Measurements from ENCODE around the gene QARS1.
A peak's percentile ranks its signal among the peaks of the same experiment; 100 is the strongest.

QARS1 gene

DNA sequence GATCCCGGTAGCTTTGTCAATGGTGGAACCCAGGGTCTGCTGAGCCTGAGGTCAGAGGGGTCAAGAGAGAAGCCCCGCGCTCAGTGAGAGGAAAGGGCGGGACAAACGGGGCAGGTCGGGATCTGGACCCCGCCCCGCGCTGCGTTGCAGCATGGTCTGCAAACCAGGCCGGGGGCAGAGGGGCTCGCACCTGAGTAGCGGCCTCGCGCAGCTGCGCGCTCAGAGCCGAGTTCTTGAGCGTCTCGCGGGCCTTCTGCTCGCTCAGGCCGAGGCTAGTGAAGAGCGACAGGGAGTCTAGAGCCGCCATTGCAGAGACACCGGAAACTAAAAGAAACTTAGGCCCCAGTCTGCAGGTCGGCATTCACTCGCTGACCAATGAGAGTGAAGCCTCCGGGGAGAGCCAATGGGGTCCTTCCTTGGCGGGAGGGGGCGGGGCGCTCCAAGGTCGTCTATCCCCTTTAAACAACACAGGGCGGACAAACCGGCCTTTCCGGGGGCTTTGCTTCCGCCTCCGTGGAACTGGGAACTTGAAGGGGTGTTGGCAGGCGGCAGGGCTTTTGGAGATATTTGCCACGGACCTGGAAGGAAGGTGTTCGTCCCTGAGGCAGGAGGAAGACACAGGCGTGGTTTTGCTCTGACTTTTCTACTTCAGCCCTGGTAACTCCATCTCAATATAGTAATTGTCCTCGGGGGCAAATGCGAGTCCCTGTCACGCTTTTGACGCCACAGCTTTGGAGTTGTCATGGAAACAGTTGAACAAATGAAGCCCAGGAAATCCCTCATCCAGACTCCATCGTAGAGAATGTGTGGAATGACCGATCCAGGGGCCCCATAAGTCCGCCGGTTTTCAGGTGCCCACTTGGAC lies at the start of gene QARS1:
TSS of gene QARS1 (minus strand) at position 331 of the 865 bp plus-strand sequence. CDS start at position 307, 24 bp downstream.
- TF ChIP-seq JUND (IDR thresholded peaks at IDR 0.05; ENCODE audit: low read depth) = no peak; the same call in 1 of the 2 replicates
- in situ Hi-C loops (cut with HindIII; ENCODE audit: low pct_unique_long_range_greater_than_20kb, low sequenced_read_pairs) = no loop called here
- DNase-seq (ENCODE audit: low read depth in 1 of 2, low spot score in 1 of 2) = peak; percentile 92 to 96

DNA sequence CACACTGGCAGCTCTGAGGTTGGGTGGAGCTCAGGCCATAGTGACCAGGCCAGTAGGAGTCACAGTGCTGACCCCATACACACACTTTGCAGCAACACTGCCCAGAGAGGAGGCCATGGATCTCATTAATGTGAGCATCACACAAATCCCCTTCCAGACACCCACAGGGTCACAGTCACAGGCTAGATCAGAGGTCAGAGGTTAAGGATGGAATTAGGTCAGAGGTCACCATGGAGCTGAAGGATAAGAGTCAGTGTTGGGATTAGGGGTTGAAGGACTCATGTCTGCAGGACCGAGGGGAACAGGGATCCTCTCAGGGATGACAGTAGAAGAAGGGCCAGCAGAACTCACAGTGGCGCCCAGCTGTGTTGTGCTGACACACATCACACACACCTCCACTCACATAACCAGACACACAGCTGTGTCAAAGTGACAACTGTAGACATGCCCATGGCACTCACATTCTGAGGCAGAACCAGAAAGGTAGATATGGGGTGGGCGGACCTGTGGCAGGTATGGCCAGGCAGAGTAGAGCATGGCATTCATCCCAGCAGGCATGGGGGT lies 48.9 kb upstream of the QARS1 start:
- no peak for TF ChIP-seq JUND (IDR thresholded peaks at IDR 0.05; ENCODE audit: low read depth)

DNA sequence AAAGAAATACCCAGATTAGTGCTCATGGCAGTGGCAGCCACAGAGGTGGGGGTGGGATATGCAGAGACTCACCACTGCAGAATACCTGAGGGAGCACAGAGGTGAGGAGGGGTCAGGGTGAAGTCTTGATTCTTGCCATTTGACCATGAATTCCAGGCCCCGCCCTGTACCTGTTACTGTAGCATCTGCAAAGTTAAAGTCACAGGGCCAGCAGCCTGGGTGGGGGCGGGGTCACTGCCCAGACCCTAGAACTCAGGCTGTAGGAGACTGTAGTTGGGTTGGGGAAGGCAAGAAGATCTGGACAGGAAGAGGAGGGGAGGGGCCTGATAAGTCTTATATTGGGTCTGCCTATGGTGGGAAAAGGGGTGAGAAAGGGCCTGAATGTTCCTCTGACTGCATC lies 47.1 kb upstream of the QARS1 start:
- in situ Hi-C loops (cut with HindIII; ENCODE audit: low pct_unique_long_range_greater_than_20kb, low sequenced_read_pairs) = no loop called here
- no peak for DNase-seq (ENCODE audit: low read depth in 1 of 2, low spot score in 1 of 2)
- no peak for TF ChIP-seq JUND (IDR thresholded peaks at IDR 0.05; ENCODE audit: low read depth)

More for the DNA sequence above, 48.9 kb upstream of the QARS1 start:
- in situ Hi-C loops (cut with HindIII; ENCODE audit: low pct_unique_long_range_greater_than_20kb, low sequenced_read_pairs) = no loop called here
- DNase-seq (ENCODE audit: low read depth in 1 of 2, low spot score in 1 of 2) = no peak

DNA sequence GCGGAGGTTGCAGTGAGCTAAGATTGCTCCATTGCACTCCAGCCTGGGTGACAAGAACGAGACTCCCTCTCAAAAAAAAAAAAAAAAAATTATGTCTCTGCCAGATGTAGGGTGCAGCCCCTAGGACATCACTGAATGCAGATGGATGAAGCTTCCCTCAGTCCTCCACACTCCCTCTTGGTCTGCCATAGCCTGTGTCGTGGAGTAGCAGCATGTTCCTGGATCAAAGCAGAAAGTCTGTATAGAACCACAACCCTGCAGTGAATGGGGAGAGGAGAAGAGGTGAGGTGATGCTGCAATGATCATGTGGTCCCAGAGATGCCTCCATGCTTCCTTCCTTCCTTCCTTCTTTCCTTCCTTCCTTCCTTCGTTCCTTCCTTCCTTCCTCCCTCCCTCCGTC lies 43.6 kb upstream of the QARS1 start:
- no peak for DNase-seq (ENCODE audit: low read depth in 1 of 2, low spot score in 1 of 2)
- in situ Hi-C loops (cut with HindIII; ENCODE audit: low pct_unique_long_range_greater_than_20kb, low sequenced_read_pairs) = no loop called here
- no peak for TF ChIP-seq JUND (IDR thresholded peaks at IDR 0.05; ENCODE audit: low read depth)

DNA sequence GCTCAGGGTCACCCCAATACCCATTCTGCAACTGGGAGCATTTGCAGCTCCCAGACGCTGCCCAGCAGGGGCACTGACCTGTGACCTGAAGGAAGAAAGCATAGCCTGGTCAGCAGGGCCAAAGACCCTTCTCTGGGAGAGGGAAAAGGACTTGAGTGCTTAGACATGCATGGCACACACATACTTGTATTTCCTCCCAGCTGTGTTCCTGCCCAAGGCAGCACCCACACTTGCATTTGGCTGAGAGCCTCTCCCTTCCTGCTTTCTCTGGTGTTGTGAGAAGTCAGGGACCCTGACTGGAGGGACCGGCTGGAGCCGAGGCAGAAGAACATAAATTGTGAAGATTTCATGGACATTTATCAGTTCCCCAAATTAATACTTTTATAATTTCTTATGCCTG lies 35.5 kb upstream of the QARS1 start:
- no peak for DNase-seq (ENCODE audit: low read depth in 1 of 2, low spot score in 1 of 2)
- no peak for TF ChIP-seq JUND (IDR thresholded peaks at IDR 0.05; ENCODE audit: low read depth)
- in situ Hi-C loops (cut with HindIII; ENCODE audit: low pct_unique_long_range_greater_than_20kb, low sequenced_read_pairs) = no loop called here

DNA sequence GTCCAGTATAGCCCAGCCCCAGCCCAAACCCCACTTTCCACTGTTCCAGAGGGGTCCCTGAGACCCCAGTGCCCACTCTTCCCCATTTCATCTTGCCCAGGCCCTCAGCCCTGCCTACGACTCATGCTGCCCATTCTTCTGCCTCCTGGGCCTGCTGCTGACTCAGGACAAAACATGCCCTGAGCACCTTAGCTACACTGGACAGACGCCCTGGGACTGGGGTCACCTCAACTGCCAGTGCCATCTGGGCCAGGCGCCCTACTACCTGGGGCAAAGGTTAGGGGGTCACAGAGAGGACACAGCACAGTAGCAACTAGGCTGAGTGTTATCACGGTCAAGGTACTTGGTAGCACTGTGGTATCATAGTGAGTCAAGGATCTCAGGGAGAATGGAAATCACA lies 30.9 kb upstream of the QARS1 start:
- in situ Hi-C loops (cut with HindIII; ENCODE audit: low pct_unique_long_range_greater_than_20kb, low sequenced_read_pairs) = no loop called here
- DNase-seq (ENCODE audit: low read depth in 1 of 2, low spot score in 1 of 2) = no peak
- no peak for TF ChIP-seq JUND (IDR thresholded peaks at IDR 0.05; ENCODE audit: low read depth)

DNA sequence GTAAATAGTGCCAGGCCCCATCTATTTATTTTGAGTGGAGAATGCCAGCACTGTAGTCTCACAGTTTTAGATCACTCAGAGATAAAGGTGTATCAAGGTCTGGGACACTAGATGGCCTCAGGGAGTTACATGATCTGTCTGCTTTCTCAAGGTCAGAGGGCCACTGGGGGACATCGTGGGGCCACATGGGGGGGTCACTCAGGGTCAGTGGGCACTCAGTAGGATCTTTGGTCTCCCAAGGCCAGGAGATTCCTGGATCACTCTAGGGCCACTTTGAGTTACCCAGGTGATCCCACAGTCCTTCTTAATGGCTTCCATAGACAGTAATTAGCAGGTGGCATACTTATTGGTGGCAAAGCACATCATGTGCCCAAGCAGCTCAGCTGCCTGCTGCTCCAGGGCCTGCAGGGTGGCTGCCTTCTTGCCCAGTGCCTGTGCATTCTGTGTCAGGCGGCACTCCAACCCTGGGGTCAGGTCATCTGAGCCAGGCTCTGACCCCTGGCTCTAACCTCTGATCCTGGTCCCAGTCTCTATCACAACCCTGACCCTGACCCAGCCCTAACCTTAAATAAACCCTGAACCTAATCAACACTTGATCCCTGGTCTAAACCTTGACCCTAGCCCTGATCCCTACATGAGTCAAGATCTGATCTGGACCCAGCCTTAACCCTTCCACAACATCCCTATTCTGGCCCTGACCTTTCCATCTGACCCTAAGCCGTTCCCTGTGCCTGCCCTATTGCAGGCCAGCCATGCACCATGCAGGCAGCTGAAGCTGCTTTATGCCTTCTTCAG lies 30.1 kb upstream of the QARS1 start:
- in situ Hi-C loops (cut with HindIII; ENCODE audit: low pct_unique_long_range_greater_than_20kb, low sequenced_read_pairs) = no loop called here
- no peak for TF ChIP-seq JUND (IDR thresholded peaks at IDR 0.05; ENCODE audit: low read depth)
- DNase-seq (ENCODE audit: low read depth in 1 of 2, low spot score in 1 of 2) = no peak

DNA sequence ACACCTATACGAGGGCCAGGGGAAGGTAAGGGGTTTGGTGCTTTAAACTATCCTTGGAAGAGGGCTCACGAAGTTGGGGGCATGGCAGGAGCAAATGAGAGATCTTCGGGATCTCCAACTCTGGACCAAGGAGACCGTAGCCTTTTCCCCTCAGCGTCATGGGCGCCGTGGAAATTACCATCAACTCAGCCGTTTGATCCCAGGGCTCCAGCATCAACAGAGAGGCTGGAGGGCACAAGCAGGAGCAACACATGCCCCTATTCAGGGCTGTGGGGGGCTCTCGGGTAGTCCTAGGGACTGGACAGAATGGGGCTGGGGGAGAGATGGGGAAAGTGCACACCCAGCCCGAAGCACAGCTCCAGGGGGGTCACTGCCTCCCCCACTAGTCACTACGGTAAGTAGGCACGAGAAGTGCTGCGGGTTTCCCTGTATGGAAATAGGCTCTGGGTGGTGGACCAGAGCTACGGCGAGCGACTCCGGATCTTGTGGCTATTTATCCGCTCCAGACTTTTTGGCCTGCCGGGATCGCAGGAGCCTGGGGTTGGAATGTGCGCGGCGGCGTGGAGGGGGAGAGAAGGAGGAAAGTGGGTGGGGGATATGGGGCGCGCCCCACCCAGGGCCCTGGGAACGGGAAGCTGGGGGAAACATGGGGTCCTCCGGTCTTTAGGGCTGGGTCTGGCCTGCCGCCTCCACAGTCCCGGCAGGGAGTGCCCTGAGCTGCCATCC lies 28.8 kb upstream of the QARS1 start:
- in situ Hi-C loops (cut with HindIII; ENCODE audit: low pct_unique_long_range_greater_than_20kb, low sequenced_read_pairs) = no loop called here
- TF ChIP-seq JUND (IDR thresholded peaks at IDR 0.05; ENCODE audit: low read depth) = no peak
- DNase-seq (ENCODE audit: low read depth in 1 of 2, low spot score in 1 of 2) = peak; percentile 84 to 91

DNA sequence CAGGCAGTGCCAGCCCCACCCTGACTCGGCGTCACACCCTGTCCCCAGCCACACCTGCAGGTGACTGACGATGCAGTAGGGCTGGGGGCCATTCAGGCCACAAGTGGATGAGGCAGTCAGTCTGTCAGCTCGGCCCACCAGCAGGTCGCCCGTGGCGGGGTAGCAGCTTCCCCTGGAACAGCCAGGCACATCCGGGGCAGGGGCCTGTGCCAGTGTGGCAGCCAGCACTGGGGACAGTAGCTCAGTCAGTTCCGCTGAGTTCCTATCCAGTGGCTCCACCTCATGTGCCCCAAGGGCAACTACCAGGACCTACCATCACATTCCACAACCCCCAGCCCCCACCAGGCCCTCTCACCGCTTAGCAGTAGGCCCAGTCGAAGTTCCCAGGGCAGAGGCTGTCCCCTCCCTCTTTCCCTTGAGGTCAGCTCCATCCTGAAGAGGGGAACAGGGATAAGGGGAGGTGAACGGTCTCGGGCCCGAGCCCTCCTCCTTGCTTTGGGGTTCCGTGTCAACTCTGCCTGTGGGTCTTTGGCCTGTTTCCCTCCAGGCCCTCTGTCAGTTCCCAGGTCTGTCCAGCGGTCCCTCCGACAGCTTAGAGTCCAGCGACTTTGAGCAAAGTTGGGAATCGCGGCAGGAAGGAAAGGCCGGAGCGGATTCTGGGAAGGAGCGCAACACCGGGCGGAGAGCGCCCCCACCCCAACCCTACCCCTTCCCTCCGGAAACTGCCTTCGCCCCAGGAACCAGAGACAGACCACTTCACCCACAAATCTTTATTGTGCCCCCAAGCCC lies 28.1 kb upstream of the QARS1 start, which contains the start of gene LAMB2:
TSS of gene LAMB2 (minus strand) at position 614 of the 789 bp plus-strand sequence. CDS start at position 431, 183 bp downstream.
- no peak for TF ChIP-seq JUND (IDR thresholded peaks at IDR 0.05; ENCODE audit: low read depth)
- DNase-seq (ENCODE audit: low read depth in 1 of 2, low spot score in 1 of 2) = peak; percentile 64 to 86
- in situ Hi-C loops (cut with HindIII; ENCODE audit: low pct_unique_long_range_greater_than_20kb, low sequenced_read_pairs) = no loop called here

DNA sequence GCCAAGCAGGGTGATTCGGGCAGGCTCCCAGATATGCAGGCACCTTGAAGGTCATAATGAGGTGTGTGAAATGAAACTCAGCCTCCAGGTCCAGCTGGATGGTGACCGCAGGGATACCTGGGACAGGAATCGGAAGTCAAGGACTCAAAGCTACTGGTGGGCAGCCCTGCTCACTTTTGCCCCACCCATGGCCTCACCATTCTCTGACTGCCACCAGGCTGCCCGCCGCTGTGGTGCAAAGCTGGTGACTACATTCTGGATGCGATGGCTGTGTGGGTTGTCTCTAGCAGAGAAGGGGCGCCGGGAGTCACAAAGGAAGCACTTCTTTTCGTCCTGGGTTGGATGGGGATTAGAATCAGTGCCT lies 27.5 kb upstream of the QARS1 start:
- no peak for DNase-seq (ENCODE audit: low read depth in 1 of 2, low spot score in 1 of 2)
- no peak for TF ChIP-seq JUND (IDR thresholded peaks at IDR 0.05; ENCODE audit: low read depth)
- in situ Hi-C loops (cut with HindIII; ENCODE audit: low pct_unique_long_range_greater_than_20kb, low sequenced_read_pairs) = no loop called here

DNA sequence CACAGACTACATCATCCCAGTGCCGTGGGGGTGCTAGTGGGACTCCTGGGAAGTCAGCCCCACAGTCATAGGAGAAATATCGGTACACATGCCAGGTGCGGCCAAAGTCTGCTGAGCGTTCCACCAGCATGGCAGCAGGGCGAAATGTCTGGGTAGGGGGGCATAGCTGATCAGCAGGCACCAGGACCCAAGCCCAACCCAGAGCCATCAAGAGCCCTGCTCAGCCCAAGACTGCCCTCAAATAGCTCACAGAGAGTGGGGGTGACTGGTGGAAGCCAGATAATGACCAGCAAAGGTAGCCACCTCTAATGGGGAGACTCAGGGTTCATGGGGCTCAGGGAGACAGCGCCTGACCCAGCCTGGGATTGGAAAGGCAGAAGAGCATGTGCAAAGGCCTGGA lies 27.0 kb upstream of the QARS1 start:
- DNase-seq (ENCODE audit: low read depth in 1 of 2, low spot score in 1 of 2) = no peak
- in situ Hi-C loops (cut with HindIII; ENCODE audit: low pct_unique_long_range_greater_than_20kb, low sequenced_read_pairs) = no loop called here
- TF ChIP-seq JUND (IDR thresholded peaks at IDR 0.05; ENCODE audit: low read depth) = no peak
